ENCODE data around the gene CTNNAL1.

- TF ChIP-seq CTCF (optimal IDR thresholded peaks at IDR 0.05 in 1 of 3, IDR thresholded peaks at IDR 0.05 in 1 of 3, conservative IDR thresholded peaks at IDR 0.05 in 1 of 3; ENCODE audit: extremely low read depth in 1 of 3, insufficient read depth in 2 of 3, low read length in 3 of 3) = no peak
- no peak for TF ChIP-seq EZH2 (IDR thresholded peaks at IDR 0.05; ENCODE audit: low read length)
Measured at GRCh38 chr9:109019420-109019819, 6.1 kb upstream of the CTNNAL1 start.
